Lower leg skin (tissue), 3 donors: Measurements from ENCODE around the gene ADSS1.

Experiments used
- POLR2A ChIP-seq, 2 donors: fragments of 450-650 bp; IDR thresholded peaks; one replicate each; pipeline ENCODE4 v1.6.1; 2016 to 2017; ENCODE audit warnings: antibody characterized with exemption in 2 of 2, mild to moderate bottlenecking in 1 of 2, moderate library complexity in 1 of 2
- TF ChIP-seq, protein P1 (sequence below), 3 donors: fragments of 450-650 bp; IDR thresholded peaks; one replicate each; pipeline ENCODE4 v1.5.1; 2016; ENCODE audit warnings: antibody characterized with exemption in 3 of 3, mild to moderate bottlenecking in 3 of 3, moderate library complexity in 2 of 3

DNA sequence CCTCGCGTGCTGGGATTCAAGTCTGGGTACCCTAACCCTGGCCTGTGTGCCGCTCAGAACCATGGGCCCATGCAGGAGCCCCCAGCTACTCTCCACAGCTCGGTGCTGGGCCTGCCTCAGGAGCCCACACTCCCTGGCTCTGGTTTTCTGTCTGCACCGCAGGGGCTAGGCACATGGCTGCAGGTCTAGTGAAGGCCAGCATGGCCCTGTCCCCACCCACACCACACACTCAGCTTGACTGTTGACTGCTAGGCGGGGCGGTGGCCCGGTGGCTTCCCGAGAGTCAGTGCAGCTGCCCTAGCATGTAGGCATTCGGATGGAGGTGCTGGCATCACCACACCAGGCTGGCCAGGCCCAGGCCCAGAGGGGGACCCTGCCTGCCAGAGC, 26.7 kb upstream of the ADSS1 start:
- TF ChIP-seq, protein P1, sequence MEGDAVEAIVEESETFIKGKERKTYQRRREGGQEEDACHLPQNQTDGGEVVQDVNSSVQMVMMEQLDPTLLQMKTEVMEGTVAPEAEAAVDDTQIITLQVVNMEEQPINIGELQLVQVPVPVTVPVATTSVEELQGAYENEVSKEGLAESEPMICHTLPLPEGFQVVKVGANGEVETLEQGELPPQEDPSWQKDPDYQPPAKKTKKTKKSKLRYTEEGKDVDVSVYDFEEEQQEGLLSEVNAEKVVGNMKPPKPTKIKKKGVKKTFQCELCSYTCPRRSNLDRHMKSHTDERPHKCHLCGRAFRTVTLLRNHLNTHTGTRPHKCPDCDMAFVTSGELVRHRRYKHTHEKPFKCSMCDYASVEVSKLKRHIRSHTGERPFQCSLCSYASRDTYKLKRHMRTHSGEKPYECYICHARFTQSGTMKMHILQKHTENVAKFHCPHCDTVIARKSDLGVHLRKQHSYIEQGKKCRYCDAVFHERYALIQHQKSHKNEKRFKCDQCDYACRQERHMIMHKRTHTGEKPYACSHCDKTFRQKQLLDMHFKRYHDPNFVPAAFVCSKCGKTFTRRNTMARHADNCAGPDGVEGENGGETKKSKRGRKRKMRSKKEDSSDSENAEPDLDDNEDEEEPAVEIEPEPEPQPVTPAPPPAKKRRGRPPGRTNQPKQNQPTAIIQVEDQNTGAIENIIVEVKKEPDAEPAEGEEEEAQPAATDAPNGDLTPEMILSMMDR (IDR thresholded peaks at IDR 0.05): no peak
- TF ChIP-seq POLR2A (IDR thresholded peaks at IDR 0.05): no peak
